ENCODE data around the gene SAMD14. TPM values are rescaled to one million over a fixed set of nuclear protein-coding genes. Genes with fewer than 3 reads are reported as not detected.

SAMD14 gene
- total and polyA plus RNA-seq, 12 donors, result 1.5 to 3.8 (median 2.0) TPM

GRCh38 chr17:50135316-50136095, 5.5 kb upstream of the SAMD14 start:
- ATAC-seq (no peak), DNase-seq (no peak)
- H3K9me3 ChIP-seq, result no peaks in the 10 kb centered on the region
- no peak overlapping the region for H3K27ac ChIP-seq
- H3K4me1 ChIP-seq, result peaks cover 16 to 53% (median 39%) of the 10 kb centered on the region in 9 donors
- intact Hi-C loops (cut with DNase I), result loop anchor here in 1 of 10 donors (5.0 kb wide), 1 partner anchor 42 kb away; no protein-coding TSS in a partner anchor
- peaks cover 0 to 4% (median 0%) of the 10 kb centered on the region in 7 donors for H3K27me3 ChIP-seq
- peaks cover 5 to 75% (median 51%) of the 10 kb centered on the region in 9 donors for H3K36me3 ChIP-seq
- TF ChIP-seq CTCF (IDR thresholded peaks at IDR 0.05), result no peak
- no peak overlapping the region for H3K4me3 ChIP-seq
- 93 to 95% methylated on average over 15 to 16 of the region's 16 CpGs for WGBS, 2 donors

GRCh38 chr17:50134206-50135110, 4.5 kb upstream of the SAMD14 start:
- peaks cover 0 to 12% (median 0%) of the 10 kb centered on the region in 7 donors for H3K27me3 ChIP-seq
- ATAC-seq, result no peak
- peaks cover 7 to 49% (median 34%) of the 10 kb centered on the region in 9 donors for H3K4me1 ChIP-seq
- peaks cover 5 to 64% (median 47%) of the 10 kb centered on the region in 9 donors for H3K36me3 ChIP-seq
- TF ChIP-seq CTCF (IDR thresholded peaks at IDR 0.05), result no peak
- H3K27ac ChIP-seq, result peak overlapping the region in 7 of 10 donors; percentile 14 to 90 (median 78)
- H3K9me3 ChIP-seq, result no peaks in the 10 kb centered on the region
- no peak overlapping the region for H3K4me3 ChIP-seq
- DNase-seq, result no peak
- 72 to 81% methylated on average over 16 of the region's 16 CpGs for WGBS, 2 donors
- intact Hi-C loops (cut with DNase I), result loop anchor here in 2 of 10 donors (5.0 kb wide), 1 partner anchor 43 kb away; no protein-coding TSS in a partner anchor

- ATAC-seq, result peak in 3 of 8 donors; percentile 4 to 26 (median 17)
- Histone ChIP-seq H3K36me3 (peaks cover 5 to 57% (median 40%) of the 10 kb centered on the region in 9 donors), H3K9me3 (no peaks in the 10 kb centered on the region), H3K4me1 (peaks cover 14 to 55% (median 41%) of the 10 kb centered on the region in 9 donors), H3K4me3 (no peak overlapping the region), H3K27me3 (peaks cover 0 to 19% (median 0%) of the 10 kb centered on the region in 7 donors), H3K27ac (peak overlapping the region in 9 of 10 donors; percentile 25 to 90 (median 75))
- no peak for TF ChIP-seq CTCF (IDR thresholded peaks at IDR 0.05)
- 38 to 50% methylated on average over 16 of the region's 16 CpGs for WGBS, 2 donors
- intact Hi-C loops (cut with DNase I), result loop anchor here in 1 of 10 donors (5.0 kb wide), 1 partner anchor 44 kb away; no protein-coding TSS in a partner anchor
- DNase-seq, result no peak
These were observed 3.8 kb upstream of the SAMD14 start for GRCh38 chr17:50133769-50134099.
